Measurements from ENCODE around the gene CCDC83.

CCDC83 gene

GRCh38 chr11:85855341-85855656, at the start of gene CCDC83:
Gene CCDC83 (plus strand): TSS chr11:85855383. CDS start chr11:85865124, 9,741 bp downstream.
- no peak for DNase-seq

- DNase-seq: no peak
These were observed 49.8 kb upstream of the CCDC83 start for GRCh38 chr11:85805387-85805786.

GRCh38 chr11:85806016-85806415, 49.2 kb upstream of the CCDC83 start:
- no peak for DNase-seq

- no peak for DNase-seq
These were observed 48.3 kb upstream of the CCDC83 start for GRCh38 chr11:85806876-85807275.

- DNase-seq: no peak
These were observed 46.0 kb upstream of the CCDC83 start for GRCh38 chr11:85809191-85809590.

- no peak for DNase-seq
These were observed 45.3 kb upstream of the CCDC83 start for GRCh38 chr11:85809863-85810262.

GRCh38 chr11:85810521-85810870, 44.7 kb upstream of the CCDC83 start:
- DNase-seq: no peak

- DNase-seq: peak; percentile 20
These were observed 44.1 kb upstream of the CCDC83 start, which contains the start of gene SYTL2 for GRCh38 chr11:85810871-85811611. Gene SYTL2 (minus strand): TSS chr11:85811141. CDS start chr11:85757725, 53,416 bp downstream.

GRCh38 chr11:85811624-85812023, 43.6 kb upstream of the CCDC83 start:
- no peak for DNase-seq

- DNase-seq: peak; percentile 36
These were observed 41.5 kb upstream of the CCDC83 start for GRCh38 chr11:85813721-85814120.

- DNase-seq: no peak
These were observed 39.8 kb upstream of the CCDC83 start for GRCh38 chr11:85815186-85815931.

GRCh38 chr11:85819441-85819840, 35.7 kb upstream of the CCDC83 start:
- no peak for DNase-seq

GRCh38 chr11:85821636-85822035, 33.5 kb upstream of the CCDC83 start:
- DNase-seq: no peak

GRCh38 chr11:85822814-85823213, 32.4 kb upstream of the CCDC83 start:
- no peak for DNase-seq

- DNase-seq: no peak
These were observed 31.4 kb upstream of the CCDC83 start for GRCh38 chr11:85823816-85824215.

GRCh38 chr11:85825616-85826015, 29.6 kb upstream of the CCDC83 start:
- DNase-seq: no peak

GRCh38 chr11:85826116-85826855, 28.9 kb upstream of the CCDC83 start:
- DNase-seq: no peak

- DNase-seq: no peak
These were observed 27.2 kb upstream of the CCDC83 start for GRCh38 chr11:85827748-85828639.

- DNase-seq: no peak
These were observed 26.6 kb upstream of the CCDC83 start for GRCh38 chr11:85828640-85828978.

GRCh38 chr11:85829172-85829571, 26.0 kb upstream of the CCDC83 start:
- DNase-seq: no peak

- DNase-seq: no peak
These were observed 24.1 kb upstream of the CCDC83 start for GRCh38 chr11:85831050-85831449.

- no peak for DNase-seq
These were observed 19.9 kb upstream of the CCDC83 start for GRCh38 chr11:85835263-85835662.

- no peak for DNase-seq
These were observed 19.5 kb upstream of the CCDC83 start for GRCh38 chr11:85835729-85836128.

Measured in MV-4-11 (cell line).